PFSK-1 (cell line): ENCODE results near the gene PCIF1.

Source experiments
- FOXP2 ChIP-seq: optimal IDR thresholded peaks from 2 replicates; pipeline ENCODE3; 2011; ENCODE audit warnings: borderline replicate concordance, control low read depth, inconsistent platforms; ENCODE audit not compliant: insufficient read depth; ENCODE audit errors: extremely low read length, extremely low read depth
- POLR2AphosphoS5 ChIP-seq: IDR thresholded peaks from 2 replicates; pipeline ENCODE4 v1.6.1; 2012; ENCODE audit warnings: low read depth, mild to moderate bottlenecking, control low read depth, low read length, moderate library complexity
- REST ChIP-seq, 2 experiments: IDR thresholded peaks; 2 replicates each; pipeline versions ENCODE4 v1.6.1 to v1.8.0; 2011 to 2012; ENCODE audit warnings: low read depth in 2 of 2, low read length in 2 of 2, control low read depth in 1 of 2, inconsistent platforms in 1 of 2, mild to moderate bottlenecking in 1 of 2, moderate library complexity in 1 of 2; ENCODE audit not compliant: insufficient read depth in 1 of 2
- SIN3A ChIP-seq: IDR thresholded peaks from 2 replicates; pipeline ENCODE4 v1.6.1; 2012; ENCODE audit warnings: mild to moderate bottlenecking, low read length, moderate library complexity, borderline replicate concordance; ENCODE audit not compliant: insufficient read depth
- TAF1 ChIP-seq: IDR thresholded peaks from 2 replicates; pipeline ENCODE4 v1.6.1; 2012; ENCODE audit warnings: low read length, control low read depth, borderline replicate concordance; ENCODE audit not compliant: insufficient read depth

Gene PCIF1

GRCh38 chr20:45947110-45947866 is 12.8 kb downstream of the PCIF1 start:
- TF ChIP-seq TAF1: no peak
- TF ChIP-seq SIN3A: no peak
- TF ChIP-seq FOXP2: no peak
- TF ChIP-seq POLR2AphosphoS5: no peak
- no peak for TF ChIP-seq REST (IDR thresholded peaks at IDR 0.05; ENCODE audit: insufficient read depth in 1 of 2, low read depth in 2 of 2, low read length in 2 of 2)

DNA sequence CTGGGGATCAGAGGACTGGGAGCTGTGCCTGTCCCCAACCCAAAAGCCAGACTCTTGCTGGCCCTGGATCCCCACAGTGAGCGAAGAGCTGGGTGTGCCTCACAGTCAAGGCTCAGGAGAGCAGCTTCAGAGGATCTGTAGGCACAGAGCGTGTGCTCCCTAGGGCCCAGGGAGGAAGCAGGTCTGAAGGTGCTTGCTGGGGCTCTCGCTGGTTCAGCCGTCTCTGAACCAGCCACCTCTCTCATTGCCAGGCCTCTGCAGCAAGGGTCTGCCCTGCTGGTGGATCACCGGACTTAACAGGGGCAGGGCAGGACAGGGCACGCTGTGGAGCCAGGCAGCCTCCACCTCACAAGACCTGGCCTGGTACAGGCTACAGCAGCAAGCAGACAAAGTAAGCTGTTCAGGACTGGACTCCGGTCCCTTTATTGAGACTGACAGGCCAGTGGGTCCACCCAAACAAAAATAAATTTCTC is 13.8 kb downstream of the PCIF1 start:
- TF ChIP-seq FOXP2: no peak
- TF ChIP-seq TAF1: no peak
- no peak for TF ChIP-seq POLR2AphosphoS5
- TF ChIP-seq SIN3A: no peak
- no peak for TF ChIP-seq REST (IDR thresholded peaks at IDR 0.05; ENCODE audit: insufficient read depth in 1 of 2, low read depth in 2 of 2, low read length in 2 of 2)

- TF ChIP-seq POLR2AphosphoS5 (no peak; the same call in 1 of the 2 replicates), TAF1 (no peak), SIN3A (no peak), FOXP2 (no peak)
These were observed 14.5 kb downstream of the PCIF1 start for GRCh38 chr20:45948742-45949541.

- TF ChIP-seq FOXP2 (no peak), TAF1 (no peak), POLR2AphosphoS5 (no peak), REST (IDR thresholded peaks at IDR 0.05; ENCODE audit: insufficient read depth in 1 of 2, low read depth in 2 of 2, low read length in 2 of 2) (no peak), SIN3A (no peak)
These were observed 15.3 kb downstream of the PCIF1 start for GRCh38 chr20:45949542-45950329.

DNA sequence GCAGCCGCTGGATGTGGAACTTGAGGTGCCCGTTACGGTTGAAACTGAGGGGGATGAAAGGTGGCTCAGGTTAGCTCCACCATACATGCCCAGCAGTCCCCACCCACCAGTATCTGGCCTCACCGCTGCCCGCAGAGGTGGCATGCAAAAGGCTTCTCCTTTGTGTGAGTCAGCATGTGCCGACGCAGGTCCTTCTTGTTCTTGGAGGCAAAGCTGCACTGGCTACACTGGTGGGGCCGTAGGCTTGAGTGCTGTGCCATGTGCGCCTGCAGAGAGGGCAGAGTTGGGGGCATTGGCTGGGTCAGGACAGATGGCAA is 15.8 kb downstream of the PCIF1 start:
- TF ChIP-seq SIN3A (no peak), TAF1 (no peak), POLR2AphosphoS5 (no peak), FOXP2 (no peak), REST (IDR thresholded peaks at IDR 0.05; ENCODE audit: insufficient read depth in 1 of 2, low read depth in 2 of 2, low read length in 2 of 2) (no peak)
